ENCODE results near the gene DSG4.

GRCh38 chr18:31426021-31426420, 49.4 kb downstream of the DSG4 start:
- no peak for TF ChIP-seq SNAI2 (CRISPR knock-in tag; IDR thresholded peaks at IDR 0.05)
- no peak for TF ChIP-seq PATZ1 (CRISPR knock-in tag; IDR thresholded peaks at IDR 0.05; ENCODE audit: borderline replicate concordance)
- no peak for TF ChIP-seq ZNF565 (CRISPR knock-in tag; conservative IDR thresholded peaks at IDR 0.05; ENCODE audit: low read depth)
- TF ChIP-seq ESRRG (CRISPR knock-in tag; IDR thresholded peaks at IDR 0.05): no peak
- no peak for TF ChIP-seq OSR1 (CRISPR knock-in tag; IDR thresholded peaks at IDR 0.05)
- no peak for TF ChIP-seq ZFP3 (CRISPR knock-in tag; IDR thresholded peaks at IDR 0.05)
- TF ChIP-seq ZFP30 (CRISPR knock-in tag; IDR thresholded peaks at IDR 0.05): no peak
